ENCODE data around the gene ASTN2. TPM values are rescaled to one million over a fixed set of nuclear protein-coding genes. Genes with fewer than 3 reads are reported as not detected.
"Not testable (repeated sequence)": the region's sequence is repeated elsewhere in the genome, so short reads cannot be mapped to it uniquely, and the experiment has no call there.

Gene ASTN2
- total RNA-seq, 1 donor = 3.1 TPM

- Histone ChIP-seq H3K4me1 (ENCODE audit: insufficient read depth, low read length) (no peaks in the 10 kb centered on the region), H3K27me3 (ENCODE audit: insufficient read depth, low read length) (no peaks in the 10 kb centered on the region), H3K4me3 (ENCODE audit: low read length) (no peak overlapping the region), H3K9me3 (ENCODE audit: low read depth, low read length) (no peaks in the 10 kb centered on the region)
These were observed 710.4 kb downstream of the ASTN2 start for GRCh38 chr9:116704470-116704869.

GRCh38 chr9:116703634-116704033 is 711.2 kb downstream of the ASTN2 start:
- H3K9me3 ChIP-seq (ENCODE audit: low read depth, low read length) = no peaks in the 10 kb centered on the region
- no peaks in the 10 kb centered on the region for H3K4me1 ChIP-seq (ENCODE audit: insufficient read depth, low read length)
- H3K27me3 ChIP-seq (ENCODE audit: insufficient read depth, low read length) = no peaks in the 10 kb centered on the region
- H3K4me3 ChIP-seq (ENCODE audit: low read length) = no peak overlapping the region

GRCh38 chr9:116701940-116702642 is 712.8 kb downstream of the ASTN2 start:
- Histone ChIP-seq H3K9me3 (ENCODE audit: low read depth, low read length) (no peaks in the 10 kb centered on the region), H3K27me3 (ENCODE audit: insufficient read depth, low read length) (no peaks in the 10 kb centered on the region), H3K4me3 (ENCODE audit: low read length) (no peak overlapping the region), H3K4me1 (ENCODE audit: insufficient read depth, low read length) (no peaks in the 10 kb centered on the region)

GRCh38 chr9:116700882-116701865 is 713.7 kb downstream of the ASTN2 start:
- no peak overlapping the region for H3K4me3 ChIP-seq (ENCODE audit: low read length)
- no peaks in the 10 kb centered on the region for H3K4me1 ChIP-seq (ENCODE audit: insufficient read depth, low read length)
- H3K9me3 ChIP-seq (ENCODE audit: low read depth, low read length) = no peaks in the 10 kb centered on the region

GRCh38 chr9:116700279-116700678 is 714.6 kb downstream of the ASTN2 start:
- H3K4me3 ChIP-seq (ENCODE audit: low read length) = no peak overlapping the region
- H3K27me3 ChIP-seq (ENCODE audit: insufficient read depth, low read length) = no peaks in the 10 kb centered on the region
- H3K9me3 ChIP-seq (ENCODE audit: low read depth, low read length) = no peaks in the 10 kb centered on the region
- no peaks in the 10 kb centered on the region for H3K4me1 ChIP-seq (ENCODE audit: insufficient read depth, low read length)

More at GRCh38 chr9:116700882-116701865, 713.7 kb downstream of the ASTN2 start:
- H3K27me3 ChIP-seq (ENCODE audit: insufficient read depth, low read length) = no peaks in the 10 kb centered on the region

- Histone ChIP-seq H3K4me1 (ENCODE audit: insufficient read depth, low read length) (no peaks in the 10 kb centered on the region), H3K4me3 (ENCODE audit: low read length) (no peak overlapping the region), H3K27me3 (ENCODE audit: insufficient read depth, low read length) (no peaks in the 10 kb centered on the region), H3K9me3 (ENCODE audit: low read depth, low read length) (no peaks in the 10 kb centered on the region)
These were observed 717.0 kb downstream of the ASTN2 start for GRCh38 chr9:116697887-116698286.

GRCh38 chr9:116697362-116697761 is 717.5 kb downstream of the ASTN2 start:
- H3K27me3 ChIP-seq (ENCODE audit: insufficient read depth, low read length) = no peaks in the 10 kb centered on the region
- H3K9me3 ChIP-seq (ENCODE audit: low read depth, low read length) = no peaks in the 10 kb centered on the region
- H3K4me1 ChIP-seq (ENCODE audit: insufficient read depth, low read length) = no peaks in the 10 kb centered on the region
- no peak overlapping the region for H3K4me3 ChIP-seq (ENCODE audit: low read length)

- H3K9me3 ChIP-seq (ENCODE audit: low read depth, low read length) = no peaks in the 10 kb centered on the region
- no peaks in the 10 kb centered on the region for H3K4me1 ChIP-seq (ENCODE audit: insufficient read depth, low read length)
- no peak overlapping the region for H3K4me3 ChIP-seq (ENCODE audit: low read length)
- H3K27me3 ChIP-seq (ENCODE audit: insufficient read depth, low read length) = no peaks in the 10 kb centered on the region
These were observed 719.4 kb downstream of the ASTN2 start for GRCh38 chr9:116695438-116695837.

GRCh38 chr9:116694785-116695291 is 720.0 kb downstream of the ASTN2 start:
- Histone ChIP-seq H3K27me3 (ENCODE audit: insufficient read depth, low read length) (no peaks in the 10 kb centered on the region), H3K4me3 (ENCODE audit: low read length) (no peak overlapping the region), H3K4me1 (ENCODE audit: insufficient read depth, low read length) (no peaks in the 10 kb centered on the region), H3K9me3 (ENCODE audit: low read depth, low read length) (no peaks in the 10 kb centered on the region)

- Histone ChIP-seq H3K4me1 (ENCODE audit: insufficient read depth, low read length) (peaks cover 3% of the 10 kb centered on the region), H3K4me3 (ENCODE audit: low read length) (no peak overlapping the region), H3K9me3 (ENCODE audit: low read depth, low read length) (no peaks in the 10 kb centered on the region), H3K27me3 (ENCODE audit: insufficient read depth, low read length) (no peaks in the 10 kb centered on the region)
These were observed 721.6 kb downstream of the ASTN2 start for GRCh38 chr9:116693233-116693731.

GRCh38 chr9:116692616-116693015 is 722.2 kb downstream of the ASTN2 start:
- no peaks in the 10 kb centered on the region for H3K27me3 ChIP-seq (ENCODE audit: insufficient read depth, low read length)
- no peak overlapping the region for H3K4me3 ChIP-seq (ENCODE audit: low read length)
- H3K9me3 ChIP-seq (ENCODE audit: low read depth, low read length) = no peaks in the 10 kb centered on the region
- H3K4me1 ChIP-seq (ENCODE audit: insufficient read depth, low read length) = peaks cover 10% of the 10 kb centered on the region

- H3K4me3 ChIP-seq (ENCODE audit: low read length) = no peak overlapping the region
- H3K9me3 ChIP-seq (ENCODE audit: low read depth, low read length) = no peaks in the 10 kb centered on the region
- peaks cover 15% of the 10 kb centered on the region for H3K4me1 ChIP-seq (ENCODE audit: insufficient read depth, low read length)
- H3K27me3 ChIP-seq (ENCODE audit: insufficient read depth, low read length) = peaks cover 3% of the 10 kb centered on the region
These were observed 723.2 kb downstream of the ASTN2 start for GRCh38 chr9:116691607-116692006.

GRCh38 chr9:116690805-116691204 is 724.1 kb downstream of the ASTN2 start:
- H3K4me3 ChIP-seq (ENCODE audit: low read length); H3K9me3 ChIP-seq (ENCODE audit: low read depth, low read length); H3K27me3 ChIP-seq (ENCODE audit: insufficient read depth, low read length): not testable (repeated sequence)
- peaks cover 20% of the 10 kb centered on the region for H3K4me1 ChIP-seq (ENCODE audit: insufficient read depth, low read length)

- H3K4me3 ChIP-seq (ENCODE audit: low read length) = no peak overlapping the region
- H3K4me1 ChIP-seq (ENCODE audit: insufficient read depth, low read length) = peaks cover 20% of the 10 kb centered on the region
- no peaks in the 10 kb centered on the region for H3K9me3 ChIP-seq (ENCODE audit: low read depth, low read length)
- H3K27me3 ChIP-seq (ENCODE audit: insufficient read depth, low read length) = peaks cover 6% of the 10 kb centered on the region
These were observed 725.3 kb downstream of the ASTN2 start for GRCh38 chr9:116689486-116690032.

Data from mononuclear cell (primary cell).